HG02759 (cell line): Measurements from ENCODE around the gene CSGALNACT2.
"Not testable (repeated sequence)": the region's sequence is repeated elsewhere in the genome, so short reads cannot be mapped to it uniquely, and the experiment has no call there.

ENCODE experiments used
- ATAC-seq: cut with Tn5 transposase; IDR thresholded peaks from one replicate; pipeline ENCODE4 v1.9.1; 2021; ENCODE audit warnings: mild to moderate bottlenecking, moderate library complexity; ENCODE audit not compliant: unreplicated experiment

Gene CSGALNACT2, protein sequence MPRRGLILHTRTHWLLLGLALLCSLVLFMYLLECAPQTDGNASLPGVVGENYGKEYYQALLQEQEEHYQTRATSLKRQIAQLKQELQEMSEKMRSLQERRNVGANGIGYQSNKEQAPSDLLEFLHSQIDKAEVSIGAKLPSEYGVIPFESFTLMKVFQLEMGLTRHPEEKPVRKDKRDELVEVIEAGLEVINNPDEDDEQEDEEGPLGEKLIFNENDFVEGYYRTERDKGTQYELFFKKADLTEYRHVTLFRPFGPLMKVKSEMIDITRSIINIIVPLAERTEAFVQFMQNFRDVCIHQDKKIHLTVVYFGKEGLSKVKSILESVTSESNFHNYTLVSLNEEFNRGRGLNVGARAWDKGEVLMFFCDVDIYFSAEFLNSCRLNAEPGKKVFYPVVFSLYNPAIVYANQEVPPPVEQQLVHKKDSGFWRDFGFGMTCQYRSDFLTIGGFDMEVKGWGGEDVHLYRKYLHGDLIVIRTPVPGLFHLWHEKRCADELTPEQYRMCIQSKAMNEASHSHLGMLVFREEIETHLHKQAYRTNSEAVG

DNA sequence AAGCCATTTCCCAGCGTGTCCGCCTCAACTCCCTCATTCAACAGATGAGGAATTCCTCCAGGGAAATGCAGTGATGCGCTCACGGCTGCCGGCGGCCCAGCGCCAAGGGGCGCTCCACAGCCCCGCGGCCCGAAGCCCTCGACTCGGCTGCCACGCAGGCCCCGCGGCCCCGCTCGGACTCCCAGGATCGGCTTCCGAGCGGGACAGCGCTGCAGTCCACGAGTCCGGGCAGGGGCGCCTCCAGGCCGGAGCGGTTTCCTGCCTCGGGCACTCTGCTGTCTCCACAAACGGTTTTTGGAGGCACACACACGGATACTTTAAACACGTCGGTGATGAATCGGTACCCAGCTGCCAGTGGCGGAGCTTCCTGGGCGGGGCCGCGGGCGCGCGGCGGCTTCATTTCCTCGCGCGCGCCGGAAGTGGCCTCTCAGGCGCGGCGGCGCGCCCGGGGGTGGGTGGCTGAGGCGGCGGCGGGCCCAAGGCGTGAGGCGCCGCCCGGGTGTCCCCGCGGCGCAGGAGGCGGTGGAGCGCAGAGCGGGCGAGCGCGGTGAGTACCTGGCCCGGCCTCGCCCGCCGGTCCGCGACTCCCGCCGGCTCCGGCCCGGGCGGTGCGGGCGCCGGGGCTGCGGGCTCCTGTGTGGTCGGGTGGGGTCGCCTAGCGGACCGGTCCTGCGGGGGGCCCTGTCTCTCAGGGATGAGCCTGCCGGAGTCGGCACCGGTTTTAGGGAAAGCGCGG, at the start of gene CSGALNACT2:
CSGALNACT2 (plus strand) TSS at position 425 of the 736 bp plus-strand sequence. CDS start 16,705 bp downstream, outside the sequence.
- peak; percentile 74 for ATAC-seq

DNA sequence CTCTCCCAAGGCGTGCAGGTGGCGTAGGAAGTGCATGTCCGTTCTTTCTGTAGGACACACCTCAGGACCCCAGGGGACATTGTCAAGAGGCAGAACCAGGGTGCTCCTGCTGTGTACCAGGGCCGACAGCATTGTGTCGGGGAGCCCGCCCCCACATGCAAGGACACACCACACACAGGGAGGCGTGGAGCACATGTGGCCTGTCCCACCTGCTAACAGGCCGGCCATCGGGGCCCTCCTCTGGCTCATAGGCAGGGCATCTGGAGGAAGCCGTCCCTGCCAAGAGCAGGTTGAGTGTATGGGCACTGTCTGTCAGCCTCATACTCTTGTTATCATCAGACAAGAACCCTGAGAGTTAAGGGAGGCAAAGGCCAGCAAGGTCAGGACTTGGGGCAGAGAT, 48.7 kb upstream of the CSGALNACT2 start:
- ATAC-seq = no peak

DNA sequence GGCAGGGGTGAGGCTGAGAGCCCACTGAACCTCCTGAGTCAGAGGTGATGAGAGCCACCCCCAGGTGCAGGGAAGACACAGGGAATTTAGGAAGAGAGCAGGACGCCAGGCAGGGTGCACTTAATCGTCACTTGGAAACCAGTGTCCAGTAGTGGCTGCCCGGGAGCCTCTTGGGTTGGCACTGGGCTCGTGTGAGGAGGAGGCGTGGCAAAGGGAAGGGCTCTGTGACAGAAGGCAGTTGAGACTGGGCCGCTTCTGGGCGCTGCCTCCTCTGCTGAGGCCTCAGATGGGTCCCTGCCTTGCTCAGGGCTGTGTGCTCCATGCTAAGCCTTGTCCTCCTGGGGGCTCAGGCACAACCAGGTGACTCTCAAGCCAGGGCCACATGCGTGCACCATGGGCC, 48.1 kb upstream of the CSGALNACT2 start:
- ATAC-seq = no peak

DNA sequence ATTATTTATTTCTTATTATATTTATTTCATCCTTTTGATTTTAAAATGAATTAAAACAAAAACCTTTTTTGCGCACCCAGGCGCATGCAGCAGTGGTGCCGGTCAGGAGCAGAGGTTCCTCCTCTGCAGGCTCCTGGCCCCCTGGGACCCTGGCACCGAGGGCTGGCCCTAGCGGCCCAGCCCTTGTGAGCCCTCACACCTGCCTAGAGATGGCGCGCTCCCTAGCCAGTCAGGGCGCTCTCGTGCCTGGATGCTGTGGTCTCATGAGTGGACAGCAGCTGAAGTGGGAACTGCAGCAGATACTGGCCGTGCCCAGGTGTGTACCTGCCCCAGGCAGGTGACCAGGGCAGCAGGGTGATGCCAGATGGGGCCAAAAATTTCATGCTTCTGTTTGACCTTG, 47.6 kb upstream of the CSGALNACT2 start:
- no peak for ATAC-seq

DNA sequence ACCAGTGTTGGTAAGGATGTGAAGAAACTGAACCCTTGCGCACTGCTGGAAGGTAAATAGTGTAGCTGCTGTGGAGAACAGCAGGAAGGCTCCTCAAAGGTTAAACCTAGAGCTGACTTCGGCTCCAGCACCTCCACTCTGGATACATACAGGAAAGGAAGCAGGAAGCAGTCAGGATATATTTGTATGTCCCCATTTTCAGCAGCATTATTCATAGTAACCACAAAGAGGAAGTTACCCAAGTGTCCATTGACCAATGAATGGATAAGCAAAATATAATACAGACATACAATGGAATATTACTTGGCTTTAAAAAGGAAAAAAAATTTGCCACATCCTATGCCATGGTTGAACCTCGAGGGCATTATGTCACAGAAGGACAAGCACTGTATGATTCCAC, 46.4 kb upstream of the CSGALNACT2 start:
- ATAC-seq = no peak

DNA sequence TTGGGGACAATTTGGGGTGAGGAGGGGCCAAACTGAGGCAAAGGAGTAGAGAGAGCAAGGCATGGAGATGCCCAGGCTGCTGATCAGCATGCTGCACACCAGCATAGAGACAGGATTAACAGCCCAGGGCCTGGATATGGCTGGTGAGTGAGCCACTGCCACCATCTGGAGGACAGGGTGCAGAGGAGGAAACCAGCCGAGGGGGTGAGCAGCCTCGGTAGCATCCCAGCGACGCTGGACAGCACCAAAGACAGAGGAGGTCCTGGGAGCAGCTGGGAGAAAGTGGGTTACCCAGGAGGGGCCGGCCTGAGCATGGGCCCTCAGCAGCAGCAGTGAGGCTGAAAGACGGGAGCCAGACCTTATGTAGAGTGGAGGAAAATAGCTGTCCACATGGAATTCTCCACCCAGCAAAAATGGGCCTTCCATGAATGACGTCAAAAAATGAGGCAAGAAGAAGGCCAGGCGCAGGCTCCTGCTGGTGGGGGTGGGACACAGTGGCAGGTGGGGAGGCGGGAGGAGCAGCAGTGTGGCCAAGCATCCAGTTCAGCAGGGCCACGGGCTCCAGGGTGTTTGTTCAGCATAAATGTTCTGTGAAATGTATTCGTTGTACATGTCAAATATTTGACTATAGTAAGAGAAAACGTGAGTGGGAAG, 44.7 kb upstream of the CSGALNACT2 start:
- ATAC-seq = no peak

DNA sequence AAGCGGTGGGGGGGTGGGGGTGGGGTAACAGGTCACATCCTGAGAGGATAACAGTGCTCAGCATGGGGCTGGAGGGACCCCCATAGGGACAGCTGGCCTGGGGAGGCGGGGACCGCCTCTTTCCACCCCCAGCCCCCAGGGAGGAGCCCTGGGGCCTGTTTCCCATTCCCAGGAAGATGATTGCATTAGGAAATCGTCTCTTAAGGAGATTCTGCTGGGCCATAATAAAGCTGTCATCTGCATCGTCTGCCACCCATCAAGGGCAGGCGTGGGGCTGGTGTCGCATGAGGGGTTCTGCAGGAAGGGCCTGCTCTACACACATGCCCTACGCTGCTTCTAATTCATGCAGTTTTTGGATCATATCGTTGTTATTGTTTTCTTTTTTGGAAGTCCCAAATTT, 44.2 kb upstream of the CSGALNACT2 start:
- no peak for ATAC-seq

DNA sequence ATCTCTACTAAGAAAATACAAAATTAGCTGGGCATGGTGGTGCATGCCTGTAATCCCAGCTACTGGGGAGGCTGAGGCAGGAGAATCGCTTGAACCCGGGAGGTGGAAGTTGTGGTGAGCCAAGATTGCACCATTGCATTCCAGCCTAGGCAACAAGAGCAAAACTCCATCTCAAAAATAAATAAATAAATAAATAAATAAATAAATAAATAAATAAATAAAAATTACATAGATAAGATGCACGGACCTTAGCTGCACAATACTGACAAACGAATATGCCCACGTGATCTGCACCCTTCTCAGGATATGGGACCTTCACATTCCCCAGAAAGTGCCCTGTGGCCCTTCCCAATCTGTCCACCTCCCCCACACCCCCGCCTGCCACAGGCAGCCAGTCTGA, 38.9 kb upstream of the CSGALNACT2 start:
- not testable (repeated sequence) for ATAC-seq

DNA sequence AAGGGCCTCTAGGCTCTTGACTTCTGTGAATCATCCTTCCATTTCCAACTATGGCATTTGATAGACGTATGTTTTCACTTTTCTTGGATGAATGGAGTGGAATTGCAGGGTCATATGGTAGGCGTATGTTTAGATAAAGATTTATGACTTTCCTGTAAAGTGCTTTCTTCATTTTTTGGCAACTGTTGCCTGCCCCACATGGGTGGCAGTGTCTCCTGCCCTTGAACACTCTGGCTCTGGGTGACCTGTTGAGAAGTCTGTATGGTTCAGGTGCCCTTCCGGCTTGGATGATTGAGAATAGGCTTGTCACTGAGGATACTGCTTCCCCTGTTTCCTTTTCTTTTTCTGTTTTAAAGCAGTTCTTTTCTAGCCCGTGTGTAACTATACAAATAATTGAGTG, 38.3 kb upstream of the CSGALNACT2 start:
- no peak for ATAC-seq

DNA sequence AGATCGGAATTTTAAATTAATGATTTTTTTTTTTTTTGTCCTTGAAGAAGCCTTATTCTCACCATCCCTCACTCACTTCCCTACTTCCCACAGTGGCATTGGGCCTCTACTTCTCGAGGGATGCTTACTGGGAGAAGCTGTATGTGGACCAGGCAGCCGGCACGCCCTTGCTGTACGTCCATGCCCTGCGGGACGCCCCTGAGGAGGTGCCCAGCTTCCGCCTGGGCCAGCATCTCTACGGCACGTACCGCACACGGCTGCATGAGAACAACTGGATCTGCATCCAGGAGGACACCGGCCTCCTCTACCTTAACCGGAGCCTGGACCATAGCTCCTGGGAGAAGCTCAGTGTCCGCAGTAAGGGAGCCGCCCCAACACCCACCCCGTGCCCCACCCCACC, 37.9 kb upstream of the CSGALNACT2 start:
- ATAC-seq = no peak

DNA sequence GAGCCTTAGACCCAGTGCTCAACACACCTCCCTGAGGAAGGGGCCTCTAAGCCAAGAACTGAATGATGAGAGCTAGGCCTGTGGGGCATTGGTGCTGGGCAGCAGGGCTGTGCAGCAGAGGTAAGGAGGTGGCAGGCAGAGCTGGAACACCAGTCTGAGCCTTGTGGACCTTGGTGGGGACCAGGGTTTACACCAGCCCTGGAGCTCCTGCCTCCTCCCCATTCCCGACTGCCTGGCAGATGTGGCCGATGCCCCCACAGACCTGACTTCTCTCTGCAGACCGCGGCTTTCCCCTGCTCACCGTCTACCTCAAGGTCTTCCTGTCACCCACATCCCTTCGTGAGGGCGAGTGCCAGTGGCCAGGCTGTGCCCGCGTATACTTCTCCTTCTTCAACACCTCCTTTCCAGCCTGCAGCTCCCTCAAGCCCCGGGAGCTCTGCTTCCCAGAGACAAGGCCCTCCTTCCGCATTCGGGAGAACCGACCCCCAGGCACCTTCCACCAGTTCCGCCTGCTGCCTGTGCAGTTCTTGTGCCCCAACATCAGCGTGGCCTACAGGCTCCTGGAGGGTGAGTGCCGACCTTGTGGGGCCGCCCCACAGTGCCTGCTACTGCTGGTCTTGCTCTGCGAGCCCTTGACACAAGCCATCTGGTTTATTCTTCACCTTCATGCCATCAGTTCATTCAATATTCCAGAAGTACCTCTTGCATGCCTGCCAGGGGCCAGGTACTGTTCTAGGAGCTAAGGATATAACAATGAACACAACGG, 36.0 kb upstream of the CSGALNACT2 start:
- no peak for ATAC-seq

DNA sequence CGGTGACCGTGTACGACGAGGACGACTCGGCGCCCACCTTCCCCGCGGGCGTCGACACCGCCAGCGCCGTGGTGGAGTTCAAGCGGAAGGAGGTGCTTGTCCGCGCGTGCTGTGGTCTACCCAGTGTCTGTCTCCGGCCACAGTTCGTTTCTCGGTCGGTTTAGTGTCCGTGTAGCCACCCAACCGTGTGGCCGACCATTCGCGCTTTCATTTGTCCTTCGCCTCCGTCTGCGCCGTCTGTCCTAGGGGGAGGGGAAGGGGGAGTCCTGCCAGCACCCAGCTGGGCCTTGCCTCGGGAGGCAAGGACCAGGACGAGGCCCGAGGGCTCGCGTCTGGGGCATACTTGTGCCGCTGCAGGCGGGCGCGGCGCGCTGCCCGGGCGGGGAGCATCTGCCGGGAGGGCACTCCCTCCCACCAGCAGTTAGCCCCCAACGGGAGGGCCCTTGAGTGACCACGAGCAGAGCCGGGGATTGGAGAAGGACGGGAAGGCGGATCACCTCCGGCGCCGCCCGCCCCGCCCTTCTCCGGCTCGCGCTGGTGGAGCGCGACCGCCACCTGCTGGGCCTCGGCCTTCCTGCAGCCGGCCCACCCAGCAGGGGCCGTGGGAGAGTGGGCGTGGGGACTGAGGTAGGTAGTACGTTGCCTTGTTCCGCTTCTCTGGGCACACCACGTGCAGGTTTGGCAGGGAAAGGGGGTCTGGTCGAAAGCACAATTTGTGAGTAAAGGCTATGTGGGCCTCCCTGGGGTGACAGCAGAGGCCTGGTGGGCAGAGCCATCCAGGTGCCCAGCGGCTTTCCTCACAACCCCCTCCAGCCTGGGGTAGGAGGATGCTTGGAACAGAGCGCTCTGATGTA, 32.9 kb upstream of the CSGALNACT2 start:
- peak; percentile 84 for ATAC-seq

DNA sequence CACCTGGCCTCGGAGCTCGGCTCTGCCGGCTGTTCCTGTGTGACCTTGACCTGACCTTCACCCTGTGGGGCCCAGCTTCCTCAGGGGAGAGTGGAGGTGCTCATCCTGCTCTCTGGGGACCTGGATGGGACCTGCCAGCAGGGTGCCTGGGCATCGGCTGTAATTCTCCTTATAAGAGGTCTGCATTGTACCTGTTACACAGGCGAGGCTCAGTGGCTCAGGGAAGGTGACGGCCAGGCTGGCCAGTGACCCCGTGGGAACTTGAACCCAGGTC, 32.4 kb upstream of the CSGALNACT2 start:
- ATAC-seq = no peak

DNA sequence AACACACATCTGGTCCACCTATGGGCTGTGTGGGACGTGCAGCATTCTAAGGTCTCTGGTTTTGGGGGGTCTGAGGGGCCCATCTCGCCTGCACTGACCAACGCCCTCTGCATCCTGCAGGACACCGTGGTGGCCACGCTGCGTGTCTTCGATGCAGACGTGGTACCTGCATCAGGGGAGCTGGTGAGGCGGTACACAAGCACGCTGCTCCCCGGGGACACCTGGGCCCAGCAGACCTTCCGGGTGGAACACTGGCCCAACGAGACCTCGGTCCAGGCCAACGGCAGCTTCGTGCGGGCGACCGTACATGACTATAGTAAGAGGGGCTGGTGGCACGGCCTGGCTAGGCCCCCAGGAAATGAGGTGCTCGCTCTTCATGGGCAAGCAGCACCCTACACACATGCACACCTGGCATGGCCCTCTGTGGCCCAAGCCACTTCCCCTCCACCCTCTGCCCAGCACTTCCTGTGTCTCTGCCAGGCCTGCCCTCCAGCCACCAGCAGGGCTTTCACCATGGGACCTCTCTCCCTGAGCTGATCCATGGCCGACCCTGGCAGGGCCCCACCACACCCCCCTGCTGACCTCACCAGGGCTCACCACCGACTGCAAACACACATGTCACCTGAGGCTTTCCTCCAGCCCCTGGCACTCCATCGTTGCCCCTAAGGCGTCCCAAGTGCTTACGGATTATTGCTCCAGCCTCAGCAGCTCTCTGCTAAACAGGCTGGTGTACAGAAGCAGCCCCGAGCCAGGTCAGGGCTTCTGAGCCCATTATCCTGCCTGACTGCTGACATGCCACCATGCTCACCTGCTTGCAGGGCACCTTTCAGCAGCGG, 31.8 kb upstream of the CSGALNACT2 start:
- no peak for ATAC-seq

DNA sequence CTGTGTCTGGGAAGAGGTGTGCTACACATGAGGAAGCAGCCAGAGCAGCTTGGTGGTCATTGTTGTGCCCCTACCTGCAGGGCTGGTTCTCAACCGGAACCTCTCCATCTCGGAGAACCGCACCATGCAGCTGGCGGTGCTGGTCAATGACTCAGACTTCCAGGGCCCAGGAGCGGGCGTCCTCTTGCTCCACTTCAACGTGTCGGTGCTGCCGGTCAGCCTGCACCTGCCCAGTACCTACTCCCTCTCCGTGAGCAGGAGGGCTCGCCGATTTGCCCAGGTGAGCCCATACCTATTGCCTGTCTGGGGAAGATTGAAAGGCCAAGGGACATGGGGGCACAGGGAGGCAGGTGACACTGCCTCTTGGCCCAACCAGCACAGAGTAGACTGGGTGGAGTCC, 29.3 kb upstream of the CSGALNACT2 start:
- no peak for ATAC-seq

DNA sequence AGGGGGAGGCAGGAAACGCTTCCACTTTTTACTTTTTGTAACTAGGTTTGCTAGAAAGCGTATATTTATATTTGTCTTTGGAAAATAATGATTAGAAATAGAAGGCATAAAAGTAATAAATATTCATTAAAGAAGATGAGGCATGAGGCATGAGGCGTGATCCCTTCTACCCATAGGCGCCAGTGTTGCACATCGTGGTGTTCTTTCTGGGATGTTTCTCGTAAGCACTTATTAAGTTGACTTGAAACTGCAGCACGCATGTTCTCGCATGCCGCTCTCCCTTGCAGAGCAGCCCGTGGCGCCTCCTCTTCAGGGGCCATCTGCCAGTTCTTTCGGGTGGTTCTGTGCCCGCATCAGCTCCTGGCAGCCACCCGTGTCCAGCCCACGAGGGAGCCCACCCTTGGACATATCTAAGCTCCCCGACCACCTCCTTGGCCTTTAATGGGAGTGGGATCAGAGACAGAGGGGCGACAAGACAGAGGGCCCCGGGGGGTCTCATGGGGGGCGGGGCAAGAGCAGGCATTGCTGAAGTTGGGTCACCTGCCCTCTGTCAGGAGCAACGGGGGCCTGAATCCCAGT, 28.5 kb upstream of the CSGALNACT2 start:
- no peak for ATAC-seq

DNA sequence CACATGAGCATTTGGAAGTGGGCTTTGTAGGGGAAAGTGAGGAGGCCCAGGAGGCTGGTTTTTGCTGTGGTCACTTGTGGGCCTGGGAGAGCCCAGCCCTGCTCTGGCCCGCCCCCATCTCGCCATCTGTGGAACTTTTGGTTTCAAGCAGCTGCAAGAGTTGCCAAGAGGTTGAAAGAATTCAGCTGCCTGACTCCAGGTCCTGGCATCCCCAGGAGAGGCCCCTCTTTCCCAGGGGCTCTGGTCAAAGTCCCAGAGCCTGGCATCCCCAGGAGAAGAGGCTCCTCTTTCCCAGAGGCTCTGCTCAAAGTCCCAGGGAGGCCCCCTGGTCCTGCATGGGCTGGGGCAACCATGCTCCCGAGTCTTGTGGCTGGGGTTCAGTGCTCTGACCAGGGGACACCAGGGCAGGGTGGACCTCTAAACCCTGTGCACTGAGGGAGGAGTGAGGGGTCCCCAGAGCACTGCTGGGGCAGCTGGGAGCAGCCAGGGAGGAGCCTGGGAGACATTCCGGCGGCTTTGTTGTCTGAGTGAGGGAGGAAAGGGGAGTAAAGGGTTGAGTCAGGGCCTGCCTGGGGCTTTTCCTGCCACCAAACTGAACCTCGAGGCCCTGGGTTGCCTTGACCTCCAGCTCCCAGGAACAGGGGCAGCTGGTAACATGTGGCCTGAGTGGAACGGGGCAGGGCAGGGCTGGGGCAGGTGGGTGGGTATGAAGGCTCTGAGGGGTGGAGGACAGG, 27.7 kb upstream of the CSGALNACT2 start:
- ATAC-seq = peak; percentile 66

DNA sequence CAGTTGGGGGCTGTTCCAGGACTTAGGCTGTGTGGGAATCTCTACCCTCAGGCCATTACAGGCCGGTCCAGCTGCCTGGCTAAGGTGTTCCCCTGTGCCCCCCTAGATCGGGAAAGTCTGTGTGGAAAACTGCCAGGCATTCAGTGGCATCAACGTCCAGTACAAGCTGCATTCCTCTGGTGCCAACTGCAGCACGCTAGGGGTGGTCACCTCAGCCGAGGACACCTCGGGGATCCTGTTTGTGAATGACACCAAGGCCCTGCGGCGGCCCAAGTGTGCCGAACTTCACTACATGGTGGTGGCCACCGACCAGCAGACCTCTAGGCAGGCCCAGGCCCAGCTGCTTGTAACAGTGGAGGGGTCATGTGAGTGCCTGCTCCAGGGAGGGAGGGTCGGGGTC, 27.1 kb upstream of the CSGALNACT2 start:
- ATAC-seq = no peak
